A673 (cell line): ENCODE measurements around the gene SPAG16. TPM values are rescaled to one million over a fixed set of nuclear protein-coding genes. Genes with fewer than 3 reads are reported as not detected.

ENCODE experiments used
- BruUV-seq: library from RNA; stranded (reverse); fragments of 400-500 nt; replicated peaks from 2 replicates; lab custom pipeline; 2021; lab: Mats Ljungman, UMichigan
- CTCF ChIA-PET: fragments of 300-600 bp; sonication (Branson Sonifier 250); formaldehyde crosslinking; loops from one replicate; lab custom pipeline; 2022; ENCODE audit warnings: antibody characterized with exemption; lab: Charles Lee
- POLR2A ChIA-PET: fragments of 300-600 bp; sonication (Branson Sonifier 250); formaldehyde crosslinking; loops from one replicate; lab custom pipeline; 2022; ENCODE audit warnings: antibody characterized with exemption; ENCODE audit not compliant: low non-redundant PET; lab: Charles Lee
- DNase-seq: peaks from one replicate; pipeline ENCODE4 v3.0.0-alpha.2; 2015; ENCODE audit warnings: low spot score
- H3K27ac ChIP-seq: fragments of 200-600 bp; sonication (generic); 2 replicates; pipeline ENCODE4 v1.5.1; 2016; ENCODE audit warnings: mixed run types, low read depth, mild to moderate bottlenecking, mixed read lengths, antibody characterized with exemption, low read length; ENCODE audit not compliant: poor library complexity, severe bottlenecking
- H3K27me3 ChIP-seq: fragments of 200-600 bp; sonication (generic); replicated peaks from 2 replicates; pipeline ENCODE4 v1.6.1; 2017; ENCODE audit warnings: mixed run types, low read depth, mild to moderate bottlenecking, mixed read lengths, antibody characterized with exemption, low read length; ENCODE audit not compliant: insufficient read depth, poor library complexity
- H3K36me3 ChIP-seq: fragments of 200-600 bp; sonication (generic); 2 replicates; pipeline ENCODE4 v1.6.1; 2016; ENCODE audit warnings: mixed run types, mild to moderate bottlenecking, mixed read lengths, antibody characterized with exemption, low read length; ENCODE audit not compliant: insufficient read depth, poor library complexity, severe bottlenecking
- H3K4me1 ChIP-seq: fragments of 200-600 bp; sonication (generic); 2 replicates; pipeline ENCODE4 v1.6.1; 2017; ENCODE audit warnings: mixed run types, mild to moderate bottlenecking, mixed read lengths, antibody characterized with exemption, low read length; ENCODE audit not compliant: insufficient read depth, poor library complexity, severe bottlenecking
- H3K4me3 ChIP-seq: fragments of 200-600 bp; sonication (generic); 2 replicates; pipeline ENCODE4 v1.5.1; 2016; ENCODE audit warnings: low read depth, mixed run types, mild to moderate bottlenecking, mixed read lengths, low read length; ENCODE audit not compliant: poor library complexity, severe bottlenecking
- H3K9me3 ChIP-seq: fragments of 200-600 bp; sonication (generic); 2 replicates; pipeline ENCODE4 v1.6.1; 2016; ENCODE audit warnings: mixed run types, low read depth, mild to moderate bottlenecking, mixed read lengths, antibody characterized with exemption, low read length; ENCODE audit not compliant: poor library complexity, severe bottlenecking
- EZH2 ChIP-seq: fragments of 200-600 bp; sonication (generic); IDR thresholded peaks from 2 replicates; pipeline ENCODE4 v1.6.1; 2017; ENCODE audit warnings: borderline replicate concordance, low read depth, mild to moderate bottlenecking, mixed read lengths, antibody characterized with exemption, low read length; ENCODE audit not compliant: poor library complexity, severe bottlenecking
- intact Hi-C: fragments of 100-400 bp; cut with micrococcal nuclease; formaldehyde crosslinking; loops from one replicate; pipeline ENCODE4 v1.10.0; 2022; ENCODE audit not compliant: unreplicated experiment
- total RNA-seq: library from RNA; stranded (reverse); gene quantifications from 2 replicates; pipeline ENCODE4 v1.2.3, GENCODE V29; 2021
- TF ChIP-seq, protein P1 (sequence below): fragments of 300-800, 200-600 bp; sonication (generic); conservative IDR thresholded peaks from 2 replicates; pipeline ENCODE4 v1.5.1; 2017; ENCODE audit warnings: low read depth, mild to moderate bottlenecking, antibody characterized with exemption, low read length, moderate library complexity, mixed read lengths

The SPAG16 gene
- total RNA-seq, 1 experiment from 2014 or later, result 13.1 TPM

DNA sequence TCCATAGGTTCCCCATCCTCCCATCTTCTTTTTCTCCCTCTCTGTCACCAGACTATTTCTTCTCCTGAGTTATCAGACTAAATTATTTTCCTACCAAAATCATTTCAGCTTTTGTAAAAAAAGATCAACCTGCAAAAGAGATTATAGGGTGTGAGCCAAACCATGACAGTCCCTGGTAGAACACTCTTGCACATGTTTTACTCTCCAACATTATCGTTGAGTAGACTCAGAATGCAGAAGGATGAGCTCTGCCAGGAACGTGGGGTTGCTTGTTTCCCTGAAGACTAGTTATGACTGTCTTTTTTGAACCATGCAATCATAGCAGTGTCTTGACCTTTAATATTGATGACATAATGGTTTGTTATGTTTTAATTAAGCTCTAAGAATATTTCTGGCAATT lies 766.5 kb downstream of the SPAG16 start:
- CTCF ChIA-PET, result no interaction called here
- H3K9me3 ChIP-seq, result peaks cover 4% of the 10 kb centered on the region
- POLR2A ChIA-PET, result no interaction called here
- H3K27ac ChIP-seq, result no peak overlapping the region
- intact Hi-C loops, result no loop called here
- no peak for TF ChIP-seq EZH2
- TF ChIP-seq, protein P1, sequence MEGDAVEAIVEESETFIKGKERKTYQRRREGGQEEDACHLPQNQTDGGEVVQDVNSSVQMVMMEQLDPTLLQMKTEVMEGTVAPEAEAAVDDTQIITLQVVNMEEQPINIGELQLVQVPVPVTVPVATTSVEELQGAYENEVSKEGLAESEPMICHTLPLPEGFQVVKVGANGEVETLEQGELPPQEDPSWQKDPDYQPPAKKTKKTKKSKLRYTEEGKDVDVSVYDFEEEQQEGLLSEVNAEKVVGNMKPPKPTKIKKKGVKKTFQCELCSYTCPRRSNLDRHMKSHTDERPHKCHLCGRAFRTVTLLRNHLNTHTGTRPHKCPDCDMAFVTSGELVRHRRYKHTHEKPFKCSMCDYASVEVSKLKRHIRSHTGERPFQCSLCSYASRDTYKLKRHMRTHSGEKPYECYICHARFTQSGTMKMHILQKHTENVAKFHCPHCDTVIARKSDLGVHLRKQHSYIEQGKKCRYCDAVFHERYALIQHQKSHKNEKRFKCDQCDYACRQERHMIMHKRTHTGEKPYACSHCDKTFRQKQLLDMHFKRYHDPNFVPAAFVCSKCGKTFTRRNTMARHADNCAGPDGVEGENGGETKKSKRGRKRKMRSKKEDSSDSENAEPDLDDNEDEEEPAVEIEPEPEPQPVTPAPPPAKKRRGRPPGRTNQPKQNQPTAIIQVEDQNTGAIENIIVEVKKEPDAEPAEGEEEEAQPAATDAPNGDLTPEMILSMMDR, result no peak
- no peak for DNase-seq
- peaks cover 8% of the 10 kb centered on the region for H3K4me1 ChIP-seq
- no peaks in the 10 kb centered on the region for H3K27me3 ChIP-seq
- H3K36me3 ChIP-seq, result no peaks in the 10 kb centered on the region
- BruUV-seq, result no TSS peak
- no peak overlapping the region for H3K4me3 ChIP-seq

DNA sequence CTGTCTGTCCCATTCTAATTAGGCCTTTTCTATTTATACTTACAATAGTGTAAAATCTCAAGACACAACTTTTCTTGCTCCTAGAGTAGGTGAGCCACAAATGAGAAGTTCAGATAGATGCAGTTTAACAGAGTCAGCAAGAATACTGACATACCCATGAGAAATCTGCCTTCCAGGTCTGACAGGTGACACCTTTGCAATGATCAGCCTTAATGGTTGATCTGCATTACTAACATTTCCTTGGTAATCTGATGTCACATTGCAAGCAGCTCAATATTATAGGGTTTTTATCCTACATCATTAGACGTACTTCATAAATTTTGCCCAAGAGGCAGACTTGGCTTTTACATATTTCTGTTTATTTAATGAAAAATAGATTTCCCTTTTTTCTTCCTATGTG lies 767.3 kb downstream of the SPAG16 start:
- peaks cover 8% of the 10 kb centered on the region for H3K4me1 ChIP-seq
- H3K9me3 ChIP-seq, result no peaks in the 10 kb centered on the region
- POLR2A ChIA-PET, result no interaction called here
- H3K27ac ChIP-seq, result no peak overlapping the region
- CTCF ChIA-PET, result no interaction called here
- intact Hi-C loops, result no loop called here
- no peak for DNase-seq
- TF ChIP-seq, protein P1, result no peak
- TF ChIP-seq EZH2, result no peak
- H3K4me3 ChIP-seq, result no peak overlapping the region
- no peaks in the 10 kb centered on the region for H3K36me3 ChIP-seq
- no peaks in the 10 kb centered on the region for H3K27me3 ChIP-seq
- BruUV-seq, result no TSS peak

DNA sequence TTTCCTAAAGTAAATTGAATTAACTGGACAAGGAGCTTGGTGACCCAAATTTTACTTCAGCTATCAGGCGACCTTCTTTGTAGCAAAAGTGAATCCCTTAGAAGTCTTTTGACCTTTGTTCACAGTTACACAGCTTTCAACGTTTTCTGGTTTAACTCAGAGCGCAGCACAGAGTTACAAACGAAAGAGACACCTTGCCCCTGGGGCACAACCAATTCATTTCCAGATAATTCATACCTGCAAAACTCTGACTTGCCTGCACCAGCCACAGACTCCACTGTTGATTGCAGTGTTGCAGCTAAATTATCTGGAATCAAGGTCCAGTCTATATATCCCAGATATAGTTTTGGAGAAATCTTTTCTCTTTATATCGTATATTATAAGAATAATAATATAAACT lies 768.0 kb downstream of the SPAG16 start:
- Histone ChIP-seq H3K27me3 (no peaks in the 10 kb centered on the region), H3K36me3 (no peaks in the 10 kb centered on the region), H3K4me3 (no peak overlapping the region), H3K9me3 (no peaks in the 10 kb centered on the region), H3K27ac (no peak overlapping the region), H3K4me1 (peaks cover 8% of the 10 kb centered on the region)
- intact Hi-C loops, result no loop called here
- ChIA-PET POLR2A (no interaction called here), CTCF (no interaction called here)
- DNase-seq, result no peak
- no TSS peak for BruUV-seq
- TF ChIP-seq, protein P1, result no peak
- TF ChIP-seq EZH2, result no peak
